H54 (cell line): ENCODE measurements around the gene RAD51B.

Experiments
- DNase-seq: peaks from one replicate; pipeline ENCODE4 v3.0.0; 2011; ENCODE audit warnings: low spot score, mixed read lengths; ENCODE audit not compliant: insufficient read length
- FAIRE-seq: peaks from 3 replicates; lab custom pipeline; 2011; peaks lifted over from hg19 to GRCh38; lab: Jason Lieb, UNC
- POLR2A ChIP-seq: IDR thresholded peaks from 2 replicates; pipeline ENCODE4 v1.6.1; 2011; ENCODE audit warnings: low read depth, mild to moderate bottlenecking, low read length

The RAD51B gene

GRCh38 chr14:68669111-68669511 is 849.5 kb downstream of the RAD51B start:
- FAIRE-seq (no peak), DNase-seq (no peak)
- no peak for TF ChIP-seq POLR2A

- TF ChIP-seq POLR2A = no peak
- FAIRE-seq = no peak
- no peak for DNase-seq
Observed at GRCh38 chr14:68669603-68670358, 850.2 kb downstream of the RAD51B start.

DNA sequence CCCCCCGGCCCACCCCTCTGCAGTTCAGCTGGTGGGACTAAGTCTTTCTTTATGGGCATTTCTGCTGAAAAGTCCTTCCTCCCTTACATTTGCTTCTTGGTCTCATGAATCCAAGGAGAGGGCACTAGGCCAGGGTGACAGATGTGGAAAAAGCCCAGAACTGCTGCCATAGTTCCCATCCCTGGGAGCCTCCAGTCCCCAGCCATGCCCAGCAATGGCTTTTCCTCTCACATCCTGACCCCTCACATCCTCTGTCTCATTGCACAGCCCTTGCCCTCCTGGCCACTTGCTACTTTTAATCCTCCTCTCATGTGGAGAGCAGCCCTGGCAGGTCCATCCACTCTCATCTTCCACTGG is 850.8 kb downstream of the RAD51B start:
- FAIRE-seq = no peak
- no peak for DNase-seq
- no peak for TF ChIP-seq POLR2A

DNA sequence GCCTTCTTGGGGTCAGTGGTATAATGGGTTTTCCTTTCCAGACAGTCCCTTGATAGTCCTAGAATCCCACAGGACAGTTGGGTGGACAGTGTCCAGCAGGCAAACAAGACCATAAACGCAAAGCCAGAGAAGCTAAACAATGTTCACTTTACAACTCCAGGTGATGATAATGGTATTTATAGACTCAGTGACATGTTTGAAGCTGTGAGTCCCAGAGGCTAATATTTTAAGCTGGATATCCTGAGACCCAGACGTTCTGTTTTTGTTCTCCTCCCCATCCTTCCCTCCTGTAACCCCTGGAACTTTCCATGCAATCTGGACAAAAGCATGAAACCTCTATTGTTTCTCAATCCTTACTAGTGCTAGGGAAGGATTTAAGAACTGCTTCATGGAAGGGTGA is 852.3 kb downstream of the RAD51B start:
- no peak for DNase-seq
- no peak for TF ChIP-seq POLR2A
- no peak for FAIRE-seq

- no peak for FAIRE-seq
- TF ChIP-seq POLR2A = no peak
Observed at GRCh38 chr14:68672609-68673285, 853.2 kb downstream of the RAD51B start.

GRCh38 chr14:68673464-68673863 is 853.9 kb downstream of the RAD51B start:
- no peak for FAIRE-seq
- no peak for DNase-seq
- no peak for TF ChIP-seq POLR2A

More at GRCh38 chr14:68672609-68673285, 853.2 kb downstream of the RAD51B start:
- DNase-seq = no peak

DNA sequence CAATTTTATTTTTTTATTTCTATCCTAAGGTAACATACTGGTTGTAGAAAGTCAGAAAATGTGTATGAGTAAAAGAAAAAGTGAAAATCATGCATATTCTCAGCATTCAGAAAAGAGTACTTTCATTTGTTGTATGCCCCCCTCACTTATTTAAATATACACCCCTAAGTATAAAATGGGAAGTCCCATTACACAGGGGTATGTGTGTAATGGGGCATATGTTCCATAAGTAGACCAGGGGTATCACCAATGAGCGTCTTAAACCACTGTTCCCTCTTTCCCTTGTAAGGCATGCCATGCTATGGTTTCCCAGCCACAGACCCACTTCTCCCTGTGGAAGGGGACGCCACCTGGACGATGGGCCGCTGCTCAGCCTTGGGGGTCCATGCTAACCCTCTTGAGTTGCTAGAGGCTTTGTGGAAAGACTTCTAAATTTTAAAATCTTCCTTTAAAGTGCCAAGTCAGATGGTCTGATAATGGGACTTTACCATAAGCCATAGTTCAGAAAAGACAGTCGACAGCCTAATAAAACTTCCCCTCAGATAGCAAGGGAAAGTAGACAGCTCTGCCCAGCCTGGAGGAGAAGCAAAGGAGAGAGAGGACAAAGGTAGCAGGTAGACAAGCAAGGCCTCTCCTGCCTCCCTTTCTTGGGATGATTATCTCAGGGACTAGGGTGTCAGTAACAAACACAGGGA is 855.1 kb downstream of the RAD51B start:
- DNase-seq = no peak
- no peak for TF ChIP-seq POLR2A
- no peak for FAIRE-seq

- FAIRE-seq (peak; percentile 79), DNase-seq (no peak)
- no peak for TF ChIP-seq POLR2A
Observed at GRCh38 chr14:68675233-68675577, 855.6 kb downstream of the RAD51B start.

DNA sequence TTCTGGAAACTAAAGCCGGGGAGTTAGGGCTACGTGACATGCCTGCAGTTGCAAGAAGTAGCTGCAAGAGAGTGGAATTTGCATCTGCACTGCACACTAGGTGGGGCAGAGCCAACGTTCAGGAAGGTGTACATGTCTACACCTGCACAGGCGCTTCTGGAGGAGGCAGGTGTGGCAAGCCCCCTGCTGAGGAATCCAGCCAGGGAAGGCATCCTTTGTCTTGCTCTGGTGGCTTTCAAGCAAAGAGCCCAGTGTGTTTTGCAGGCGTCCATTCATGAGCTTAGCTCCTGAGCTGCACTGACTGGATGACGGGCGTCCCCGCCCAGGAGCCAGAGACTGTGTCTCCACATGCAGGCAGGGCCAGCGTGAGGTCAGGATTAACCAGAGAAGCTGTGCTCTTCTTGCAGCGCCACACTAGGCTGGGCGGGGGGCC is 856.9 kb downstream of the RAD51B start:
- no peak for TF ChIP-seq POLR2A
- no peak for FAIRE-seq
- no peak for DNase-seq

DNA sequence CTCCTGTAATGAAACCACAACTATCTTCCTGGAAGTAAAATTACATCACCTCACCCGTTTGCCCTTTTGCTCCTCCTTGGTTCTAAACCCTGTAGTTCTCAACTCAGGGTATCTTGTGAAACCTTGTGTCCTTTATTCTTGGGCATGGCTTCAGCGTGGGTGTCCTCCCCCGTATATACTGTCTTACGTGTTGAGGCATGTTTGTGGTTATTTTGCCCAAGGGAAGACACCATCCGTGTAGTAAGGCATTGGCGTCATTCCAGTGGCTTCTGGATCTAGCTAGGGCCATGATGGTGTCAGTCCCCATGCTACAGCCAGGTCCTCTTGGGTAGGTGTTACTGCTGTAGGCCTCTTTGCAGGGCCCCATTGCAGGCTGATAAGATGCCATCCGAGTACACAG is 857.9 kb downstream of the RAD51B start:
- no peak for FAIRE-seq
- DNase-seq = no peak
- TF ChIP-seq POLR2A = no peak

DNA sequence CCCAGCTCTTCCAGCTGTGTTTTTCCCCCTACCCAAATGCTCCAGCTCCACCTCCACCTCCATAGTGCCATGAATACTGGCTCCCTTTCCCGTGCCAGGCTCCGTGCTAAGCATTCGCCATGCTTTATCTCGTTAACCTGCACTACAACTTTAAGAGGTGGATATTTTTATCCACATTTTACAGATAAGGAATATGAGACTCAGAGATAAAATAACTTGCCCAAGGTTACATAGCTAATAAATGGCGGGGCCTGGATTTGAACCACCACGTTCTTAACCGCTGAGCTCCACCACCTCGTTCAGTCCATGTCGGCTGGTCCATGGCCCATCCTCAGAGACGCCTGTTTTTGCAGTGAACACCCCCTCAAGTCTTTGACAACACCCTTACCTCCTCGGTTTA is 858.3 kb downstream of the RAD51B start:
- FAIRE-seq (no peak), DNase-seq (no peak)
- no peak for TF ChIP-seq POLR2A

DNA sequence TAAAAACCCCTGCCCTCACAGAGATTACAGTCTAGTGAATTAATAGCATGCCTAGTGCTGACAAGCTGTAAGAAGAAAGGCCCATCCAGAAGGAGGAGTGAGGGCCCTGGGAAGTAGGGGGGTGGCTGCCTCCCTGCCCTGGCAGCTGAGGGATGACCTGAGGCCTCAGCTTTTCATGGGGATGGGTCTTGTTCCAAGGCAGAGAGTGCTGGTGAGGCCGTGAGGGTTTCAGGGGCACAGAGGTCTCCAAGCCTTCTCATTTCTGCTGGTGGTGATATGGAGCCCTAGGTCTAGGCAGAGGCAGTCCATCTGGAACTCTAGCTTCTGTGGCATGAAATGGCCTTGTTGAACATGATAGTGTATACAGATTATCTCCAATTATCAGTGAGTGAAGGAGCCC is 858.9 kb downstream of the RAD51B start:
- TF ChIP-seq POLR2A = no peak
- FAIRE-seq (no peak), DNase-seq (no peak)

DNA sequence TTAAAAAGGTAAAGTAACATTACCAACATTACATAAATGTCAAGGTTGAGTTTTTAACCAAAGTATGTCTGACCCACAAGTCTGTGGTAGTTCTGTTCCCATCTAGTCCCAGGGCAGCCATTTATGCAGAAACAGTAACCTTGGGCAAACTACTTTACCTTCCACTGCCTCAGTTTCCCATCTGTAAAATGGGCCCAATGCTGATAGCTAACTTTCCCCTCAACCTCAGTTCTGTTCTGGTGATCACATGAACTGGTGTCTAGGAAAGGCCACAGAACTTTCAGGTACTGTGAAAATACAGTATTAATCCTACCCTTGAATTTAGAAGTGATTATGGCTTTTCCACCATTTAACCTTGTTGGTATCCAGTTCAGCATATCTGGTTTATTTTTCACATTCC is 859.7 kb downstream of the RAD51B start:
- DNase-seq (no peak), FAIRE-seq (no peak)
- no peak for TF ChIP-seq POLR2A

DNA sequence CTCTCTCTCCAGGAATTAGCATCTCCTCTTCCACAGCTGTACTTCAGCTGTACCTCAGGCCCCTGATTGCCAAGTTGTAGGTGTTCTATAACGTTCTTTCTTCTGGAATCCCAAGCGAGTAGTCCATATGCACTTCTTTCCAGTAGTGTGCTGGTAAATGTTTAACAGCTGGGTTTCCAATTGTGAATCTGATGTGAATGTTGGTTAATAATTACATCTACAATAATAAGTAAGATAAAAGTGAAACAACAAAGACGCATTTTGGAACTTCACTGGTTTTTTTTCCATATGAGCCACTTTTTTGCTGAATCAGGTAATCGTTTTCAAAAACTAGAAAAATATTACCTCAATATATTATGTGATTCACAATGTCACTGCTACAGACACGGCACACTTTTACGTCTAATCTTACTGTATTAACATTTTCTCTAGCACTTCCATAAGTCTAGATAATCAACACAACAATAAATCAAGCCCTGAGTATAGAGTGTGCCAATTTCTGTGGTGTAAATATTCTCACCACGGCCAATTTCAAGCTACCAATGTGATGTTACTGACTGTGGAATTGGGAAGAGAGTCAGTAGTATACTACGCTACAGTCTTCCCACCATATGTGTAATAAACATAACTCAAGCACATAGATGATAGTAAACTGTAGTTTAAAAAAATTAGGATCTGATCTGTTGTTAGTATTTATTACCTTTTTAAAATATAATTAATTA is 860.3 kb downstream of the RAD51B start:
- no peak for DNase-seq
- TF ChIP-seq POLR2A = no peak
- no peak for FAIRE-seq
